Mononuclear cell (primary cell): ENCODE data around the gene ATAD3B. TPM values are rescaled to one million over a fixed set of nuclear protein-coding genes. Genes with fewer than 3 reads are reported as not detected.
"Not testable (repeated sequence)": the region's sequence is repeated elsewhere in the genome, so short reads cannot be mapped to it uniquely, and the experiment has no call there.

Source experiments
- H3K27me3 ChIP-seq: 2 replicates; pipeline ENCODE4 v1.6.0; 2011; ENCODE audit warnings: low read length, control low read depth; ENCODE audit not compliant: insufficient read depth
- H3K4me1 ChIP-seq: 2 replicates; pipeline ENCODE4 v1.5.1; 2011; ENCODE audit warnings: mild to moderate bottlenecking, low read length, control low read depth; ENCODE audit not compliant: insufficient read depth
- H3K4me3 ChIP-seq: 2 replicates; pipeline ENCODE4 v1.5.1; 2011; ENCODE audit warnings: mild to moderate bottlenecking, low read length, moderate library complexity
- H3K9me3 ChIP-seq: 2 replicates; pipeline ENCODE4 v1.5.1; 2011; ENCODE audit warnings: low read depth, mild to moderate bottlenecking, control low read depth, low read length
- total RNA-seq: library from RNA; depleted of rRNA; stranded (reverse); fragments of >200 nt; gene quantifications from one replicate; pipeline ENCODE4 v1.2.3, GENCODE V29; 2012

Gene ATAD3B
- total RNA-seq, 1 donor, result 11.5 TPM

DNA sequence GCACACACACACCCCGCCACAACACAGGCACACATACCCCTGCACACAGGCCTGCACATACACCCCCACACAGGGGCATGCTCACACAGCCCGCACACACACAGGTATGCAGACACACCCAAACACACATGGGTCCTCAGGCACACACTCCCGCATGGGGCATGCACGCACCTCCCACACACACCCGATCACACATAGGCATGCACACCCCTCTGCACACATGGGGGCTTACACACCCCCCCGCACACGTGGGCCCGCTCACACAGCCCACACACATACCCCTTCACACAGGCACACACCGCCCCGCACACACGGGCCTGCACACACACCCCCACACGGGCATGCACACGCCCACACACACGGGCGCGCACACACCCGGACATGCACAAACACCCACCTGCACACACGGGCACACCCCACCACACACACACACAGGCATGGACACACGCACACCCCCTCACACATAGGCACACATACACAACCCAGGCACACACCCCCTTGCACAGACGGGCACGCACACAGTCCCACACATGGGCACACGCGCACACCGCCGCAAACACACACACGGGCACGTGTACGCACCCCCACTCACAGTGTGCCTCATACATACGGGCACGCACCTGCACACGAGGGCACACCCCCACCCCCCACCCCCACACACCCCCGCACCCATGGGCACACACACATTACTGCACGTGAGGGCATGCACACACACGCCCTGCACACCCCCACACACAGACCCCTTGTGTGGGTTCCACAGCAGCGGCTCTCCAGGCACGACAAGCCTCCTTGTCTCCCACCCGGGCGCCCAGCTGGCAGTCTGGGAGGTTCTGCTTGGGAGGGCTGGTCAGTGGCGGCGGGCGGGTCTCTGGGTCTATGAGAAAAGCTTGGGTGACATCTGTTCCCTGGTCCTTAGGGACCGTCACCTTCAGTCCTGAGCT, 8.3 kb downstream of the ATAD3B start:
- Histone ChIP-seq H3K9me3 (no peaks in the 10 kb centered on the region), H3K27me3 (no peaks in the 10 kb centered on the region), H3K4me3 (no peak overlapping the region), H3K4me1 (no peaks in the 10 kb centered on the region)

GRCh38 chr1:1480488-1480867, 8.9 kb downstream of the ATAD3B start:
- not testable (repeated sequence) for H3K4me1 ChIP-seq, H3K9me3 ChIP-seq, H3K27me3 ChIP-seq, H3K4me3 ChIP-seq

GRCh38 chr1:1481811-1482210, 10.2 kb downstream of the ATAD3B start:
- not testable (repeated sequence) for H3K9me3 ChIP-seq, H3K27me3 ChIP-seq, H3K4me3 ChIP-seq, H3K4me1 ChIP-seq

DNA sequence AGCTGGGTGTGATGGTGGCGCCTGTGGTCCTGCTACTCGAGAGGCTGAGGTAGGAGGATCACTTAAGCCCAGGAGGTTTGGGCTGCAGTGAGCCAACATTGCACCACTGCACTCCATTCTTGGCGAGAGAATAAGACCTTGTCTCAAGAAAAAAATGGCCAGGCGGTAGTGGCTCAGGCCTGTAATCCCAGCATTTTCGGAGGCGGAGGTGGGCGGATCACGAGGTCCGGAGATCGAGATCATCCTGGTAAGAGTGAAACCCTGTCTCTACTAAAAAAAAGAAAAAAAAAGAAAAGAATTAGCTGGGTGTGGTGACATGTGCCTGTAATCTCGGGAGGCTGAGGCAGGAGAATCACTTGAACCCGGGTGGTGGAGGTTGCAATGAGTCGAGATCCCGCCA, 11.3 kb downstream of the ATAD3B start:
- no peak overlapping the region for H3K4me3 ChIP-seq
- H3K27me3 ChIP-seq, result no peaks in the 10 kb centered on the region
- no peaks in the 10 kb centered on the region for H3K9me3 ChIP-seq
- no peaks in the 10 kb centered on the region for H3K4me1 ChIP-seq

DNA sequence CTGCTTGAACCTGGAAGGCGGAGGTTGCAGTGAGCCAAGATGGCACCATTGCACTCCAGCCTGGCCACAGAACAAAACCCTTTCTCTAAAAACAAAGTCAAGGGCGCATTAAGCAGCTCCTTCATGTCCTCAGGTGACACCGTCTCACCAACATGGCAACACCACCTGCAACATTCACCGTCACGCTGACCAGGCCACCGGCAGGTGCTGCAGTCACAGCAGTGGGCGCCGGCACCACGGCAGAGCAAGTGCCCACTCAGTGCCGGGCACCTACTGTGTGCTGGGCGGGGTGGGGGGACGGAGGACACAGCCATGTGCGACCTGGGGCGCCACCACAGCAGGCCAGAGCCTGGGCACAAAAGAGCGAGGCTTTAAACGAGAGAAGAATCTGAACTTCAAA, 12.1 kb downstream of the ATAD3B start:
- H3K9me3 ChIP-seq, result no peaks in the 10 kb centered on the region

DNA sequence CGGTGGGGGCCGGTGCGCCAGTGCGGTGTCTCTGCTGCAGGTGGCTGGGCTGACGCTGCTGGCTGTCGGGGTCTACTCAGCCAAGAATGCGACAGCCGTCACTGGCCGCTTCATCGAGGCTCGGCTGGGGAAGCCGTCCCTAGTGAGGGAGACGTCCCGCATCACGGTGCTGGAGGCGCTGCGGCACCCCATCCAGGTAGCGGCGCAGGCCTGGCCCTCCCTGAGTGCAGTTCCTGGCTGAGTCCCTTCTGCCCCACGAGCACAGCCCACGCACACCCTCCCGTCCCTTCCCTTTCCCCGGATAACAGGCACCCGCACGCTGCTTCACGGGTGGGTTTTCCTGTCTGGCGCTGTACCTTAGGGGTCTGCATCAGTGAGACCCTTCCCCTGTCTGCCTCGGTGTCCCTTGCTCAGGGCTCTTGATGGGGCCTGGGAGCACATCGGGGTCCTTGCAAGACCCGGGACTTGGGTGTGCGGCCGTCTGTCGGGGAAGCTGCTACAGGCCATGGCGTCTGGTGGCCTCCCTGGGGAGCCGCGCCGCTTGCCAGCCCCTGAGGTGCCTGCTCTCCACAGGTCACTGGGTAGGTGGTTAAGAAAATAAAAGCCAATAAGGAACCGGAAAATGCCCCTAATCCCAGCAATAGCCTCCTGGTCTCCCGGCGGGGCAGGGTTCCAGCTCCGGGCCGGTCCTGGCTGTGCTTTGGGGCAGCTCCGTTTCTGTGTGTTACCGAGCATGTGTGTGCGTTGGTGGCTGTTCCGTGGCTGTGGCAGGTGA, 13.6 kb downstream of the ATAD3B start:
- not testable (repeated sequence) for H3K27me3 ChIP-seq, H3K9me3 ChIP-seq, H3K4me3 ChIP-seq, H3K4me1 ChIP-seq

More for the DNA sequence above, 12.1 kb downstream of the ATAD3B start:
- Histone ChIP-seq H3K4me1 (no peaks in the 10 kb centered on the region), H3K4me3 (no peak overlapping the region), H3K27me3 (no peaks in the 10 kb centered on the region)

DNA sequence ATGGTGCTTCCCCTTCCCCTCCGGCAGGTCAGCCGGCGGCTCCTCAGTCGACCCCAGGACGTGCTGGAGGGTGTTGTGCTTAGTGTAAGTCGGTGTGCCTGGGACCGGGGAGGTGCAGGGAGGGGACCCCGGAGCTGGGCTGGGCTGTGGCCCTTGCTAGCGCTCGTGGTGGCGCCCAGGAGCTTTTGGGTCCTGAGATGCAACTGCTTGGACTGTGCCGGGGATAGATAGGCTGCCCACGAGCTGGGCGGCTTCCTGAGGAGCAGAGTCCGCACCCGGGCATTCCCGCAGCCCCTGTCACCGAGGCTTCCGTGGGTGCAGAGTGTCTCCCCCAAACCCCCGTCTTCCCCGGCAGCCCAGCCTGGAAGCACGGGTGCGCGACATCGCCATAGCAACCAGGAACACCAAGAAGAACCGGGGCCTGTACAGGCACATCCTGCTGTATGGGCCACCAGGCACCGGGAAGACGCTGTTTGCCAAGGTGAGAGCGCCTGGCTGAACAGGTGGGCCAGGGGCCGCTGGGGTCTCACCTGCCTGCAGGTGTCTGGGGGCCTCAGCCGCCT, 14.3 kb downstream of the ATAD3B start:
- H3K4me1 ChIP-seq, H3K9me3 ChIP-seq, H3K4me3 ChIP-seq, H3K27me3 ChIP-seq: not testable (repeated sequence)

- H3K4me3 ChIP-seq, result no peak overlapping the region
- no peaks in the 10 kb centered on the region for H3K9me3 ChIP-seq
- no peaks in the 10 kb centered on the region for H3K4me1 ChIP-seq
- no peaks in the 10 kb centered on the region for H3K27me3 ChIP-seq
Observed at GRCh38 chr1:1487701-1488100, 16.1 kb downstream of the ATAD3B start.

GRCh38 chr1:1489231-1489630, 17.7 kb downstream of the ATAD3B start:
- no peak overlapping the region for H3K4me3 ChIP-seq
- no peaks in the 10 kb centered on the region for H3K27me3 ChIP-seq
- no peaks in the 10 kb centered on the region for H3K4me1 ChIP-seq
- H3K9me3 ChIP-seq, result no peaks in the 10 kb centered on the region

DNA sequence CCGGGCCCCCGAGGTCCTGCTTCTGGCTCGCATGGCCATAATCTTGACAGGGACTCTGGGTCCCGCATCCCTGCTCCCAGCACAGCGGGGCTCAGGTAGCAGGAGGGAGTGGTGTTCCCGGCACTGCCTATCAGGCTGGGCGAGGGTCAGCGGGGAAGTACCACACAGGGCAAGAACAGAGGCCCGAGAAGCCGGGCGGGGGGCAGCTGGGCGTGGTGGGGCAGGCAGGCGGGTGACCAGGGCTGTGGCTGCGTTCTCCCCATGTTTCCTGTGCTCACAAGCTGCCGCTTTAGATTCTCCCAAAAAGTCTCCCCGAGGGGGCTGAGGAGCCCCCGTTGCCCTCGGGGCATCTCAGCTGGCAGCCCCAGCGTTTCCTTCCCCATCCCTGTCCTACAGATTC, 18.3 kb downstream of the ATAD3B start:
- H3K27me3 ChIP-seq, result no peaks in the 10 kb centered on the region
- no peaks in the 10 kb centered on the region for H3K9me3 ChIP-seq
- H3K4me1 ChIP-seq, result no peaks in the 10 kb centered on the region
- H3K4me3 ChIP-seq, result no peak overlapping the region

DNA sequence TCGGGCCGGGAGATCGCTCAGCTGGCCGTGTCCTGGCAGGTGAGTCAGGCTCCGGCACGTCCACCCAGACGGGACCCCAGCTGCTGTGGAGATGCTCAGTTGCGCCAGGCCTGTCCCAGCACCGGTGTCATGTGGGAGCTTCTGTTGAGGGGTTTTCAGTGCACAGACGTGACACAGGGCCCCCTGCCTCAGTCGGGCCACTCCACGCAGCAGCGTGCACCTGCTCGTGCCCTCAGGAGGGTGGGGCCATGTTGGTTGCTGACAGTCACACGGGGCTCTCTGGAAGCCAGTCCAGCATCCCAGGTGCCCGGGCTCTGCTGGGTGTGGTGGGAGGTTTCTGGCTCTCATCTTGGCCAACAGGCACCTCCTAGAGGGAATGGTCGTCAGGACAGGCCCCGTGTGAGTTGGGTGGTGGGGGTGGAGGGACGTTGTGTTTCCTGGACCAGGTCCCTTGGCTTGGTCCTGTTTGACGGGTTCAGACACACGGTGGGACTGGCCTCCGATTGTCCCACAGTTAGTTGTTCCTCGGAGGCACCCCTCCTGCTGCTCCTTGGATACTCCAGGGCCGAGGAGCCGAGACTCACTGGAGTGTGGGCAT, 19.2 kb downstream of the ATAD3B start:
- H3K27me3 ChIP-seq, result no peaks in the 10 kb centered on the region
- H3K4me1 ChIP-seq, result no peaks in the 10 kb centered on the region
- H3K4me3 ChIP-seq, result no peak overlapping the region
- no peaks in the 10 kb centered on the region for H3K9me3 ChIP-seq

DNA sequence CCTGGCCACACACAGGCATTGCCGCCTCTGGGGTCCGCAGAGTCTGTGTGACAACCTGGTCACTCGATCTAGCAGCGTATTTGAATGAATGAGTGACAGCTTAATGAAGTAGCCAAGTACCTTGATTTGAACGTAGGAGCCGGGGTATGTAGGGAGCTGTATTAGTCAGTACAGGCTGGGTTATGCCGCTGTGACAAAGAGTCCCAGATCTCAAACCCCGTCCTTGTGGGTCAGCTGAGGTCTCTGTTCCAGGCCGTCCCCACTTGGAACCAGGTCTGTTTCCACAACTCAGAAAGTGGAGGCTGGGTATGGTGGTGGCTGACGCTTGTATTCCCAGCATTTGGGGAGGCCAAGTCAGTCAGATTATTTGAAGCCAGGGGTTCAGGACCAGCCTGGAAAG, 20.0 kb downstream of the ATAD3B start:
- Histone ChIP-seq H3K9me3 (no peaks in the 10 kb centered on the region), H3K27me3 (no peaks in the 10 kb centered on the region), H3K4me3 (no peak overlapping the region), H3K4me1 (no peaks in the 10 kb centered on the region)

DNA sequence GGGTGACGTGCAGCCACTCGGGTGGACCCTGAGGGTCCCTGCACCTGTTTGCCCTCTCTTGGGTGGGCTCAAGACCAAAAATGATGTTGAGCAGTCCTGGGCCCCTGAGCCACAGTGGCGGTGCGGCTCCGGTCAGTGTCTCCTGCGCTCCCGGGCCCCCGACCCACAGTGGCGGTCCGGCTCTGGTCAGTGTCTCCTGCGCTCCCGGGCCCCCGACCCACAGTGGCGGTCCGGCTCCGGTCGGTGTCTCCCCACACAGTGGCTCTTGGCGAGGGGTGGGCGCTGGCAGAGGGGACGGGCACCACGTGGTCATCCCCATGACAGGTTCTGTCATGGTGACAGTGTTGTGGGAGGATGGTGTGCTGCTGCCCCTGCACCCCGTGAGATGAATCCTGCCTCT, 22.7 kb downstream of the ATAD3B start:
- not testable (repeated sequence) for H3K27me3 ChIP-seq, H3K4me1 ChIP-seq, H3K9me3 ChIP-seq, H3K4me3 ChIP-seq

DNA sequence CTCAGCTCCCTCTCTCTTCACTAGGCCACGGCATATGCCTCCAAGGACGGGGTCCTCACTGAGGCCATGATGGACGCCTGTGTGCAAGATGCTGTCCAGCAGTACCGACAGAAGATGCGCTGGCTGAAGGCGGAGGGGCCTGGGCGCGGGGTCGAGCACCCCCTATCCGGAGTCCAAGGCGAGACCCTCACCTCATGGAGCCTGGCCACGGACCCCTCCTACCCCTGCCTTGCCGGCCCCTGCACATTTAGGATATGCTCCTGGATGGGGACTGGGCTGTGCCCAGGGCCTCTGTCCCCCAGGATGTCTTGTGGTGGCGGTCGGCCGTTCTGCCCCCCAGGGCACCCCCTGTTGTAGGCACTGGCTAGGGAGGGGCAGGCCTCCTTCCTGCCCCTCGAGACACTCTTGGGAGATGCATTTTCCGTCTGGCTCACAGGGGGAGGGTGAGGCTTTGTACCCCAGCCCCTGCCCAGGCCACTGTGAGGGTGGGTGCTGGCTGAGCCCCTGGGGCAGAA, 24.0 kb downstream of the ATAD3B start:
- H3K4me1 ChIP-seq, H3K27me3 ChIP-seq, H3K4me3 ChIP-seq, H3K9me3 ChIP-seq: not testable (repeated sequence)

- H3K9me3 ChIP-seq, H3K4me3 ChIP-seq, H3K4me1 ChIP-seq, H3K27me3 ChIP-seq: not testable (repeated sequence)
Observed at GRCh38 chr1:1504777-1505365, 33.3 kb downstream of the ATAD3B start.
